Measurements from ENCODE around the gene AOC3. TPM values are rescaled to one million over a fixed set of nuclear protein-coding genes. Genes with fewer than 3 reads are reported as not detected.

AOC3 gene
- total RNA-seq, 1 experiment from 2014 or later, result 2.8 TPM

DNA sequence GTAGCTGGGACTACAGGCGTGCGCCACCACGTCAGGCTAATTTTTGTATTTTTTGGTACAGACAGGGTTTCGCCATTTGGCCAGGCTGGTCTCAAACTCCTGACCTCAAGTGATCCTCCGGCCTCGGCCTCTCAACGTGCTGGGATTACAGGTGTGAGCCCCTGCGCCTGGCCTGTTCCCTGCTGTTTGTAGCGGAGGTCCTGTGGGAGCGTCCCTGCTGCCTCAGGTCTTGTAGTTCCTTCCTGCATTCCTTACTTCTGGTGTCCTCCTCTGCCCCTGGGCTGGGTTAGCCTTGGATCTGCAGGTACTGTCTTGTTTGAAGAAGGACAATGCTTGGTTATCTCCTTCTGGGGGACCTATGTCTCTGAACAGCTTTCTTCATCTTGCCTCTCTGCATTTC lies 26.0 kb downstream of the AOC3 start:
- Histone ChIP-seq H3K27me3 (ENCODE audit: insufficient read depth, low read length) (no peaks in the 10 kb centered on the region), H3K4me1 (ENCODE audit: insufficient read depth, low read length) (no peaks in the 10 kb centered on the region; the same call in 1 of the 2 replicates), H3K4ac (ENCODE audit: low read depth, low read length) (no peak overlapping the region), H3K27ac (ENCODE audit: insufficient read length, low read depth, low read length) (no peak overlapping the region), H3K23ac (ENCODE audit: insufficient read length, low read depth, low read length) (no peak overlapping the region), H3K79me1 (ENCODE audit: insufficient read depth, low read depth, low read length, poor library complexity, severe bottlenecking) (no peaks in the 10 kb centered on the region), H3T11ph (ENCODE audit: low read length) (no peak overlapping the region), H3K56ac (ENCODE audit: insufficient read length, low read depth, low read length) (no peak overlapping the region), H2AK5ac (ENCODE audit: insufficient read length, low read length) (no peak overlapping the region), H4K20me1 (ENCODE audit: control insufficient read depth, insufficient read depth, insufficient read length) (no peaks in the 10 kb centered on the region), H3K9ac (ENCODE audit: extremely low read depth, insufficient read length, low read length) (no peak overlapping the region), H2BK120ac (ENCODE audit: low read depth, low read length, poor library complexity, severe bottlenecking) (no peak overlapping the region), H2BK20ac (ENCODE audit: low read depth, low read length, poor library complexity, severe bottlenecking) (no peak overlapping the region), H2BK5ac (ENCODE audit: insufficient read length, low read length) (no peak overlapping the region), H2AFZ (ENCODE audit: low read length) (no peak overlapping the region), H4K5ac (ENCODE audit: insufficient read length, low read depth, low read length) (no peak overlapping the region), H4K8ac (replicated peaks; ENCODE audit: insufficient read length, low read depth, low read length) (no peak overlapping the region), H4K91ac (ENCODE audit: insufficient read length, low read depth, low read length) (no peak overlapping the region), H3K9me3 (ENCODE audit: control insufficient read depth, low read depth, low read length) (no peaks in the 10 kb centered on the region), H3K14ac (ENCODE audit: insufficient read depth, low read length) (no peak overlapping the region), H2BK12ac (ENCODE audit: insufficient read length, low read depth, low read length) (no peak overlapping the region), H3K79me2 (ENCODE audit: insufficient read depth, low read length) (no peaks in the 10 kb centered on the region), H3K4me2 (ENCODE audit: insufficient read depth, insufficient read length, low read length) (no peak overlapping the region), H3K23me2 (ENCODE audit: insufficient read length, low read depth, low read length, poor library complexity, severe bottlenecking) (no peaks in the 10 kb centered on the region), H2BK15ac (ENCODE audit: low read depth, low read length) (no peak overlapping the region), H3K18ac (ENCODE audit: insufficient read length, low read depth, low read length) (no peak overlapping the region)
- Mint-ChIP-seq H3K27me3 (ENCODE audit: low read depth) (peaks cover 65% of the 10 kb centered on the region), H3K9me3 (0 out of 5 replicates have a peak, but pooled peaks cover 0 to 3% of the 10 kb centered on the region in 2 experiments), H3K4me1 (peaks cover 24 to 28% of the 10 kb centered on the region in 2 experiments), H3K36me3 (ENCODE audit: insufficient read depth in 1 of 3, low read depth in 3 of 3) (no peaks in the 10 kb centered on the region; a peak in 1 of 7 replicates), H3K27ac (no peak overlapping the region; a peak in 1 of 7 replicates), H3K4me3 (no peak overlapping the region)
- TF ChIP-seq, protein P1, sequence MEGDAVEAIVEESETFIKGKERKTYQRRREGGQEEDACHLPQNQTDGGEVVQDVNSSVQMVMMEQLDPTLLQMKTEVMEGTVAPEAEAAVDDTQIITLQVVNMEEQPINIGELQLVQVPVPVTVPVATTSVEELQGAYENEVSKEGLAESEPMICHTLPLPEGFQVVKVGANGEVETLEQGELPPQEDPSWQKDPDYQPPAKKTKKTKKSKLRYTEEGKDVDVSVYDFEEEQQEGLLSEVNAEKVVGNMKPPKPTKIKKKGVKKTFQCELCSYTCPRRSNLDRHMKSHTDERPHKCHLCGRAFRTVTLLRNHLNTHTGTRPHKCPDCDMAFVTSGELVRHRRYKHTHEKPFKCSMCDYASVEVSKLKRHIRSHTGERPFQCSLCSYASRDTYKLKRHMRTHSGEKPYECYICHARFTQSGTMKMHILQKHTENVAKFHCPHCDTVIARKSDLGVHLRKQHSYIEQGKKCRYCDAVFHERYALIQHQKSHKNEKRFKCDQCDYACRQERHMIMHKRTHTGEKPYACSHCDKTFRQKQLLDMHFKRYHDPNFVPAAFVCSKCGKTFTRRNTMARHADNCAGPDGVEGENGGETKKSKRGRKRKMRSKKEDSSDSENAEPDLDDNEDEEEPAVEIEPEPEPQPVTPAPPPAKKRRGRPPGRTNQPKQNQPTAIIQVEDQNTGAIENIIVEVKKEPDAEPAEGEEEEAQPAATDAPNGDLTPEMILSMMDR (conservative IDR thresholded peaks at IDR 0.05), result no peak
- no CpG with 5 or more reads among the region's 10 CpGs for WGBS (ENCODE audit: extremely low coverage, insufficient read length, low lambda C conversion rate)
- no peak for DNase-seq

Measured in H9 (cell line).